Measurements from ENCODE around the gene MARF1.
"Not testable (repeated sequence)": the region's sequence is repeated elsewhere in the genome, so short reads cannot be mapped to it uniquely, and the experiment has no call there.

The MARF1 gene

DNA sequence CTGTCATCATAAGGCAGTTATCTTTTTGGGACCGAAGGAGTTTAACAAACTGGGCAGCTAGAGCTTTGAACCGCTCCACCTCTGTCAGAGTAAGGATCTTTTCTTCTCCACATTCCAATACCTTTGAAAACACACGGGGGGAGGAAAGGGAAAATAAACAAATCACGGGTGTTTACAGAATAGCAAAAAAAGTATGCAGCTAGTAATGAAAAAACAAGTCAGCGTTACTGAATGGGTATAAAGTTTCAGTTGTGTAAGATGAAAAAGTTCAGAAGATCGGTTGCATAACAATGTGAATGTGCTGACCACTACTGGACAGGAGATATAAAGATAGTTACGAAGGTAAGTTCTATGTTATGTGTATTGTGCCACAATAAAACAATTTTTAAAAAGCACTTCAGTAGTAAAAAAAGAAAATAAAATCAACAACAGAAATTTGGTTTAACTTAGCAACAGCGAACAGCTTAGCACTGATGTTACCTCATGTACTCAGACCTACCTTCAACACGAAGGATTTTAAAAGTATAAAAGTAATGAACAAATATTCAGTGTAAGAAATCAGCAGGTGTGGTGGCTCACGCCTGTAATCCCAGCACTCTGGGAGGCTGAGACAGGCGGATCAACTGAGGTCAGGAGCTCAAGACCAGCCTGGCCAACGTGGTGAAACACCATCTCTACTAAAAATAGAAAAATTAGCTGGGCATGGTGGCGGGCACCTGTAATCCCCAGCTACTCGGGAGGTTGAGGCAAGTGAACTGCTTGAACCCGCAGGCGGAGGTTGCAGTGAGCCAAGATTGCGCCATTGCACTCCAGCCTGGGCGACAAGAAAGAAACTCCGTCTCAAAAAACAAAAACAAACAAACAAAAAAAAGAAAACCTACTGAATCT, 34.3 kb downstream of the MARF1 start:
- Histone ChIP-seq H3K27ac (ENCODE audit: low read length) (no peak overlapping the region), H3K36me3 (ENCODE audit: control insufficient read depth in 2 of 2, insufficient read depth in 2 of 2, low read length in 2 of 2) (peaks cover 58 to 65% of the 10 kb centered on the region in 2 donors), H3K27me3 (ENCODE audit: control insufficient read depth in 1 of 2, insufficient read depth in 2 of 2, low read length in 2 of 2) (no peaks in the 10 kb centered on the region), H3K4me1 (ENCODE audit: control insufficient read depth, insufficient read depth, low read length) (no peaks in the 10 kb centered on the region), H3K9me3 (ENCODE audit: control insufficient read depth in 2 of 2, low read length in 2 of 2) (no peaks in the 10 kb centered on the region), H3K4me3 (ENCODE audit: low read length in 2 of 2) (no peak overlapping the region), H3K9ac (ENCODE audit: low read length in 2 of 2) (no peak overlapping the region)

DNA sequence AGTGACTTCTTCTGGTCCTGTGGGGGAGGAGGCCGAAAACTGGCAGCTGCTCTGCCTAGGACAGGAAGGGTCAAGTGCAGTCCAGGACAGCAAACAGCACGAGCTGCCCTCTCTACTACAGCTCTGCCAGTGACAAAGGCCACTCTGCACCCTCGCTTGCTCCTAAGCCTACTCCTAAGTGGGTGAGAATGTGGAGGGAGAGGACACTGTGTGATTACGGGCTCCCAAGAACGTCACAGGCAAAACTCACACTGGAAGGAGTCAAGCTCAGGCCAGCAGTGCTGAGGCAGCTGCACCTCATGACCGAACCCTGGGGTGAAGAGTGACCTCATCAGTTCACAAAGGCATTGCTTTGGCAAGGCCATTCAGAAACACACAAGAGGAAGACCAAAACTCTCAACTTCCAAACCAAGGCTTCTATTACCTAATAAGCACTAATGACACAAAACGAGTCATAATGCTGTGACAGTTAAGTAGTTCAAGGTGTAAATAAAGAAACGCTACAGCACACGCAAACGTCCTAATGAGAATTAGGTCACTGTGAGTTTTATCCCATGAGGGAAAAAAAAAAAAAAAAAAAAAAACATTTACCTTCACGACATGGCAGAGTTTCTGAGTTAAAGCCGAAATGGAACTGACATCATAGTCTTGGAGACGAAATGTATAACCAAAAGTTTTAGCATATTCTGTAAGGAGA, 35.1 kb downstream of the MARF1 start:
- Histone ChIP-seq H3K9ac (ENCODE audit: low read length in 2 of 2) (peak overlapping the region in 1 of 2 donors; percentile 21), H3K27ac (ENCODE audit: low read length) (no peak overlapping the region), H3K4me1 (ENCODE audit: control insufficient read depth, insufficient read depth, low read length) (no peaks in the 10 kb centered on the region), H3K4me3 (ENCODE audit: low read length in 2 of 2) (no peak overlapping the region), H3K9me3 (ENCODE audit: control insufficient read depth in 2 of 2, low read length in 2 of 2) (no peaks in the 10 kb centered on the region), H3K27me3 (ENCODE audit: control insufficient read depth in 1 of 2, insufficient read depth in 2 of 2, low read length in 2 of 2) (no peaks in the 10 kb centered on the region), H3K36me3 (ENCODE audit: control insufficient read depth in 2 of 2, insufficient read depth in 2 of 2, low read length in 2 of 2) (peaks cover 62 to 67% of the 10 kb centered on the region in 2 donors)

DNA sequence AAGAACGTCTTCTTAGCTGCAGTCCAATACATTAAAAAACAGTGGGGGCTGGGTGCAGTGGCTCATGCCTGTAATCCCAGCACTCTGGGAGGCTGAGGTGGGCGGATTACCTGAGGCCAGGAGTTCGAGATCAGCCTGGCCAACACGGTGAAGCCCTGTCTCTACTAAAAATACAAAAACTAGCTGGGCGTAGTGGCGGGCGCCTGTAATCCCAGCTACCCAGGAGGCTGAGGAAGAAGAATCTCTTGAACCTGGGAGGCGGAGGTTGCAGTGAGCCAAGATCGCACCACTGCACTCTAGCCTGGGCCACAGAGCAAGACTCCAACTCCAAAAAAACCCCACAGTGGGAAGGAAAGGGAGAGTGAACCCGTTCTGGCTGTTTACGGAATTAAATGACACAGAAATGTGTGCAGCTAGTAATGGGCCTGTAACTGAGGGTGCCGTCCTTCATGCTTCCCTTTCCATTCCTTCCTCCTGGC, 35.7 kb downstream of the MARF1 start:
- H3K36me3 ChIP-seq (ENCODE audit: control insufficient read depth in 2 of 2, insufficient read depth in 2 of 2, low read length in 2 of 2) = peaks cover 62 to 67% of the 10 kb centered on the region in 2 donors
- not testable (repeated sequence) for H3K4me1 ChIP-seq (ENCODE audit: control insufficient read depth, insufficient read depth, low read length); H3K9me3 ChIP-seq (ENCODE audit: control insufficient read depth in 2 of 2, low read length in 2 of 2); H3K4me3 ChIP-seq (ENCODE audit: low read length in 2 of 2); H3K27me3 ChIP-seq (ENCODE audit: control insufficient read depth in 1 of 2, insufficient read depth in 2 of 2, low read length in 2 of 2); H3K9ac ChIP-seq (ENCODE audit: low read length in 2 of 2); H3K27ac ChIP-seq (ENCODE audit: low read length)

DNA sequence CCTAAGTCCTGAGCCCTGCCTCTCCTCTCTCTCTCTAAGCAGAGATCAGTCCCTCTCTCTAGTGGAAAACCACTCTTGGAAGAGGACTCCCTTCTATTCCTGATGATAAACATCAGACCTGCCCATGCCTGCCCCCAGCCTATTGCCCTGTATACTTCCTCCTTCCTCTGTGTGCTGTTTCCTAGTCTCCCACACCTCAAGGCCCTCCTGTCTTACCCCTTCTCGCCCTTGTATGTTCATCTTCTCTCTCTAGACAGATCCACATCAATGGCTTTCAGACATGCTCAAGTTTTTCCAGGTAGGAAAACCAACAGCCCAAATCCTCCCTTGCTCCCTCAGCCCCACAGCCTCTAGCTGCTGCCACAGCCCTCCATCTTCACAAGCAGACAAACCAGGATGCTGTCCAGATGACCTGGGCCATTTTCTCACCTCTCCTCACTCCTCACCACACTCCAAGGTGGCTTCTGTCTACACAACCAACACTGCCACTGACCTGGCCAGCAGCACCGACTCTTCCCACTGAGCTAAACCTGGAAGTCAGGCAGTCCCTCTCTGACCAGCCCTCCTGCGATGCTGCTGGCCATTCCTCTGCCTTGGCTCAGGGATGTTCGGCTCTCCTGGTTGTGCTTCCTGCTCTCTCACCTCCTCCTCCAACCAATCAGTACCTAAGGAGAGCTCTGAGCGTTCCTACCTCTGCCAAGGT, 36.3 kb downstream of the MARF1 start:
- no peak overlapping the region for H3K27ac ChIP-seq (ENCODE audit: low read length)
- H3K27me3 ChIP-seq (ENCODE audit: control insufficient read depth in 1 of 2, insufficient read depth in 2 of 2, low read length in 2 of 2) = no peaks in the 10 kb centered on the region
- peaks cover 62 to 66% of the 10 kb centered on the region in 2 donors for H3K36me3 ChIP-seq (ENCODE audit: control insufficient read depth in 2 of 2, insufficient read depth in 2 of 2, low read length in 2 of 2)
- H3K4me1 ChIP-seq (ENCODE audit: control insufficient read depth, insufficient read depth, low read length) = no peaks in the 10 kb centered on the region
- H3K9ac ChIP-seq (ENCODE audit: low read length in 2 of 2) = no peak overlapping the region
- H3K9me3 ChIP-seq (ENCODE audit: control insufficient read depth in 2 of 2, low read length in 2 of 2) = no peaks in the 10 kb centered on the region
- H3K4me3 ChIP-seq (ENCODE audit: low read length in 2 of 2) = no peak overlapping the region

DNA sequence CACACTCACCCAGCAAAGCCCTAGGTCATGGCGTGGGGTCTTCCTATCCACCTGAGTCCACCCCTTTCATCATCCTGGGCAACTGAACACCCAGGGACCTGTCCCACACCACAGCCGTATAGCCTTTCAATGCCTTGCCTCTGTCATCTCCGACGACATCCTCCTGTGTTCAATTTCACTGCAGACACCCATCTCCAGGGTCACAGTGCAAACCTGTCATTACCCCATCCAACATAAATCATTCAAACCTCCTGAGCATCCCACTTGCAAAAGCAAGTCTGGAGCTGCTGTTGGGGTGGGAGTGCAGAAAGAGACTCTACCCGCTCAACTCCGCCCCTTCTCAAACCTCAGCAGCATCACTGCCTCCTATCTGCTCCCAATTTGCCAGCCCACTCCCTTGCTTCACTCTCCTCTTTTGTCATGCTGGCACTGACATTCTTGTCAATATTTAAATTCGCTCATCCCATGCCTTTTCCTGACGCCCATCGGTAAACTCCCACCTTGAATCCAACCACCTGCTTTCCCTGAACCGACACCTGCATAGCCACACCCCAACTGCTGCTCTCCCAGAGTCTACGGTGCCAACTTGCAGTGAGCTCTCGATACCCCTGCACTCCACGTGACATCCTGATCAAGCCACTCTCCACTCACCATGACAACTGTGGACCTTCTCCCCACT, 37.0 kb downstream of the MARF1 start:
- Histone ChIP-seq H3K4me3 (ENCODE audit: low read length in 2 of 2) (no peak overlapping the region), H3K9me3 (ENCODE audit: control insufficient read depth in 2 of 2, low read length in 2 of 2) (no peaks in the 10 kb centered on the region), H3K9ac (ENCODE audit: low read length in 2 of 2) (no peak overlapping the region), H3K27me3 (ENCODE audit: control insufficient read depth in 1 of 2, insufficient read depth in 2 of 2, low read length in 2 of 2) (no peaks in the 10 kb centered on the region), H3K36me3 (ENCODE audit: control insufficient read depth in 2 of 2, insufficient read depth in 2 of 2, low read length in 2 of 2) (peaks cover 64 to 70% of the 10 kb centered on the region in 2 donors), H3K4me1 (ENCODE audit: control insufficient read depth, insufficient read depth, low read length) (no peaks in the 10 kb centered on the region), H3K27ac (ENCODE audit: low read length) (no peak overlapping the region)

DNA sequence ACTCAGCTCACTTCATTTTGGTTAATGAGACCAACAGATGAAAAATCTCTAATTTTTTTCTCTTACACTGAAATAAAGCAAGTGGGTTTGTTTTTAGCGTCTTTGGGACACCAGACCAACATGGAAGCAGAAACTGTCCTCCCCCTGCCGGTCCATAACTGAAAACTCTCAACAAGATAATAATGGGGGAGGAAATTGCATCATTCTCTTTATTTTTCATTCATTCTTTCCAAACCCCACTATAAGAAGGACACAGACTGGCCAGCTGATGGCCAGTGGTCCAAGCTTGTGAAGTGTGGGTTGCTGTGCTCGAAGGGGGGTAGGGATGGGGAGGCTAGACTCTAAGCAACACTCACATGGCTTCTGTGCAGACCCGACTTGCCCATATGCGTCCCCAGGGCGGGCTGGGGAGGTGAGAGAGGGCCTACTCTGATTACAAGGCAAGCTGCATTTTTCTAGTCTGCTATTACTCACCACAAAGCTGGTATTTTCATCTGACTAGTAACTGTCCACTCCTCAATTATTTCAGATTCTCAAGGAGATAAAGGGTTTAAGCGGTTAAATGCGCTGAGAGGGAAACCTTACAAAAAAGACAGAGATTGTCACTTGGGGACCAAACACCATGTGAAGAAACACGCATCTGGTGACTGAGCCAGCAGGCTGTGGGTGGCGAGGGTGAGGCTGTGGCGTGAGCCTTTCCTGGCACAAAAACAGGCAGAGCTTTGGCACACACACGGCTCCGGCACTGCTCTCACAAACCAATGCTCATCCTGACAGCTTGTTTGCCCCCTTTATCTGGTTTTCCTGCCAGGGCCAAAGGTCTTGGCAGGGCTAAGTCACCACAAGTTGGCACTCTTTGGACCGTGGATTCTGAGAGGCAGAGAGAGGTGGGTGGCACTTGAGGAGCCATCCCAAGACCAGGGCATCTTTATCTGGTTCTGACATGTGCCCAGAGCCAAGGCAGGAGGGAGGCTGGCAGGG, 38.2 kb downstream of the MARF1 start:
- Histone ChIP-seq H3K27ac (ENCODE audit: low read length) (no peak overlapping the region), H3K27me3 (ENCODE audit: control insufficient read depth in 1 of 2, insufficient read depth in 2 of 2, low read length in 2 of 2) (no peaks in the 10 kb centered on the region), H3K9ac (ENCODE audit: low read length in 2 of 2) (no peak overlapping the region)

DNA sequence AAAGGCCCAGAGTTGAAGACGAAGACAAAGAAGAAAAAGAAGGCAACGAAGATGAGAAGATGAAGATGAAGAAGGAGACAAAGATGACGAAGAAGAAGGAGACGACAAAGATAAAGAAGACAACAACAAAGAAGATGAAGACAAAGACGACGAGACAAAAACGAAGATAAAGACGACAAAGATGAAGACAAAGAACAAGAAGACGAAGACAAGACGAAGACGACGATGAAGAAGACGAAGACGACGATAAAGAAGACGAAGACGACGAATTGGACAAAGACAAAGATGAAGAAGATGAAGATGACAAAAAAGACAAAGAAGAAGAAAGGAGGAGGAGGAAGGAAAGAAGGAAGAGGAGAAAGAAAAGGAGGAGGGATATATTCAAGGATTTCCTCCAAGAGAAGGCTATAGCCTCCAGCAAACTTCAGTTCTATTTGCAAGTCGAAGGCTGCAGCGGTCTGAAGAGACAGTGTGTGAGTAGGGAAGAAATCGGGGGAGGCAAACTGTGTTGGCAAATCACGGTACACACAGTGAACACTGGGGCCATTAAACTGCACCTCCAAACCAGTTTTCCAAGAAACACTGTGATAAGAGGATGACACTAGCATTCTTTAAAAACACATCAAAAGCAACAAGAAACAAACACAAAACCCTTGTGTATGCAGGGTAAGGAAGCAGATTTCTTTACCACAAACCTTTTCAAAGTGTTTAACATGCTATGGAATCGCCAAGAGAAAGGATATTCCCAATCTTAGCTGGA, 40.5 kb downstream of the MARF1 start:
- Histone ChIP-seq H3K27ac (ENCODE audit: low read length) (no peak overlapping the region), H3K4me3 (ENCODE audit: low read length in 2 of 2) (no peak overlapping the region), H3K27me3 (ENCODE audit: control insufficient read depth in 1 of 2, insufficient read depth in 2 of 2, low read length in 2 of 2) (no peaks in the 10 kb centered on the region), H3K9me3 (ENCODE audit: control insufficient read depth in 2 of 2, low read length in 2 of 2) (no peaks in the 10 kb centered on the region), H3K4me1 (ENCODE audit: control insufficient read depth, insufficient read depth, low read length) (no peaks in the 10 kb centered on the region), H3K9ac (ENCODE audit: low read length in 2 of 2) (no peak overlapping the region), H3K36me3 (ENCODE audit: control insufficient read depth in 2 of 2, insufficient read depth in 2 of 2, low read length in 2 of 2) (peaks cover 78 to 85% of the 10 kb centered on the region in 2 donors)

More for the DNA sequence above, 38.2 kb downstream of the MARF1 start:
- Histone ChIP-seq H3K4me3 (ENCODE audit: low read length in 2 of 2) (no peak overlapping the region), H3K4me1 (ENCODE audit: control insufficient read depth, insufficient read depth, low read length) (no peaks in the 10 kb centered on the region), H3K9me3 (ENCODE audit: control insufficient read depth in 2 of 2, low read length in 2 of 2) (no peaks in the 10 kb centered on the region), H3K36me3 (ENCODE audit: control insufficient read depth in 2 of 2, insufficient read depth in 2 of 2, low read length in 2 of 2) (peaks cover 68 to 72% of the 10 kb centered on the region in 2 donors)

DNA sequence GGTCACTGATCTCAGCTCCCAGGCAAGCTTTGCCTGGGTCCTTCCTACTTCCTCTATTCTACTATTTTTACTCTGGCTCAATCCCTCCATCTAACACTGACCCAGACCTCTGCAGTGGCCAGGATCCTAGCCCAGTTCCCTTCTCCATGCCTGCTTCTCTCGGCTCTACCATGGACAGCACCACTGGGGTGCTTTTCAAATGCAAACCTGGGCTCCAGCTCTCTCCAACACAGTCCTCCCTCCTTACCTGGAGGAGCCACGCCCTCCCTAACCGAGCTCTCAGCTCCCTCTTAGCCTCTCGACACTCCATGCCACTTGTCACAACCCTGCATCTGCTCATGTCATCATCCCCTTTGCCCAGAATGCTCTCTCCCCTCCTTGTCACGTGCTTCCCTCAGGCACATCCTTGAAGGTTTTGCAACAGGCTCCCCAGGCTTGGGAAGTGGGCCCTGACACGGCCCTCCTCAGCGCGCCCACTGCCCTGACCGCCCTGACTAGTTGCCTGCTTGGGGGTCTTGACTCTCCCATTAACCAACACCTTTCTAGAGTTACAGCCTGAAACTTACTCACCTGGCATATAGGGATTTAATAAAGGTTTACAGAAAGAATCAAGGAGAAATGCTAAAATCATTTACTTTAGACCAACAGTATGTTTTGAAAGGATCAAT, 41.6 kb downstream of the MARF1 start:
- H3K4me1 ChIP-seq (ENCODE audit: control insufficient read depth, insufficient read depth, low read length) = no peaks in the 10 kb centered on the region
- H3K27me3 ChIP-seq (ENCODE audit: control insufficient read depth in 1 of 2, insufficient read depth in 2 of 2, low read length in 2 of 2) = no peaks in the 10 kb centered on the region
- H3K9me3 ChIP-seq (ENCODE audit: control insufficient read depth in 2 of 2, low read length in 2 of 2) = no peaks in the 10 kb centered on the region
- peaks cover 81 to 83% of the 10 kb centered on the region in 2 donors for H3K36me3 ChIP-seq (ENCODE audit: control insufficient read depth in 2 of 2, insufficient read depth in 2 of 2, low read length in 2 of 2)
- no peak overlapping the region for H3K9ac ChIP-seq (ENCODE audit: low read length in 2 of 2)
- no peak overlapping the region for H3K4me3 ChIP-seq (ENCODE audit: low read length in 2 of 2)
- no peak overlapping the region for H3K27ac ChIP-seq (ENCODE audit: low read length)
